K562 (cell line): Measurements from ENCODE around the gene MDC1. TPM values are rescaled to one million over a fixed set of nuclear protein-coding genes. Genes with fewer than 3 reads are reported as not detected.

Experiments
- CREM ChIP-seq: IDR thresholded peaks from 2 replicates; pipeline ENCODE4 v1.6.1; 2014; ENCODE audit warnings: antibody characterized with exemption, low read depth
- E2F1 ChIP-seq: sonication (generic); formaldehyde crosslinking; IDR thresholded peaks from 2 replicates; pipeline ENCODE4 v1.8.1; 2023; ENCODE audit warnings: mild to moderate bottlenecking, missing genetic modification reagents, moderate library complexity
- GATAD2A ChIP-seq: fragments of 450-650 bp; IDR thresholded peaks from 2 replicates; pipeline ENCODE4 v1.6.1; 2017
- HDAC6 ChIP-seq: IDR thresholded peaks from 2 replicates; pipeline ENCODE4 v1.6.1; 2012; ENCODE audit warnings: low read depth, mild to moderate bottlenecking, control low read depth, inconsistent platforms, low read length, moderate library complexity
- HLTF ChIP-seq: fragments of 450-650 bp; IDR thresholded peaks from 2 replicates; pipeline ENCODE4 v1.6.1; 2016
- ID3 ChIP-seq, 2 experiments: fragments of 250-450 bp in 1 of 2; fragments of 450-650 bp in 1 of 2; sonication (Bioruptor Pico) in 1 of 2; IDR thresholded peaks; 2 replicates each; pipeline versions ENCODE4 v1.6.1 to v1.8.0; 2016 to 2021; ENCODE audit warnings: mild to moderate bottlenecking in 2 of 2, moderate library complexity in 2 of 2, missing compliant biosample characterization in 1 of 2, missing genetic modification characterization in 1 of 2
- MYBL2 ChIP-seq, 2 experiments: fragments of 450-650 bp in 1 of 2; sonication (generic) in 1 of 2; formaldehyde crosslinking in 1 of 2; IDR thresholded peaks; 2 replicates each; pipeline versions ENCODE4 v1.6.1 to v1.8.1; 2017 to 2022; ENCODE audit warnings: borderline replicate concordance in 1 of 2, inconsistent platforms in 1 of 2, low read depth in 1 of 2, mild to moderate bottlenecking in 1 of 2, missing genetic modification reagents in 1 of 2, moderate library complexity in 1 of 2
- NEUROD1 ChIP-seq: fragments of 150-350 bp; IDR thresholded peaks from 2 replicates; pipeline ENCODE4 v1.6.1; 2014; ENCODE audit warnings: borderline replicate concordance, low read length, low read depth; ENCODE audit not compliant: partially characterized antibody
- NFATC3 ChIP-seq: fragments of 450-650 bp; IDR thresholded peaks from 2 replicates; pipeline ENCODE4 v1.6.1; 2017; ENCODE audit warnings: mild to moderate bottlenecking
- NFE2L1 ChIP-seq: fragments of 450-650 bp; IDR thresholded peaks from 2 replicates; pipeline ENCODE4 v1.6.1; 2016; ENCODE audit warnings: missing genetic modification characterization, low read depth, mild to moderate bottlenecking, missing compliant biosample characterization, moderate library complexity, borderline replicate concordance
- PHF8 ChIP-seq: fragments of 200-600 bp; sonication (generic); IDR thresholded peaks from 2 replicates; pipeline ENCODE4 v1.6.1; 2012; ENCODE audit warnings: mixed run types, mild to moderate bottlenecking, inconsistent platforms, low read length, moderate library complexity, borderline replicate concordance
- POLR2AphosphoS2 ChIP-seq: IDR thresholded peaks from 2 replicates; pipeline ENCODE4 v1.6.1; 2012; ENCODE audit warnings: low read length, improper control_type of control experiment
- POLR2G ChIP-seq: fragments of 200-400 bp; formaldehyde crosslinking; IDR thresholded peaks from 2 replicates; pipeline ENCODE4 v1.6.1; 2017; ENCODE audit warnings: low read depth, mild to moderate bottlenecking, antibody characterized with exemption, low read length, moderate library complexity
- SMARCA5 ChIP-seq: fragments of 450-650 bp; IDR thresholded peaks from 2 replicates; pipeline ENCODE4 v1.6.1; 2016
- SOX6 ChIP-seq: fragments of 450-650 bp; IDR thresholded peaks from 2 replicates; pipeline ENCODE4 v1.6.1; 2014; ENCODE audit warnings: mild to moderate bottlenecking
- TCF15 ChIP-seq: fragments of 250-450 bp; sonication (Bioruptor Pico); IDR thresholded peaks from 2 replicates; pipeline ENCODE4 v1.8.0; 2022; ENCODE audit warnings: moderate library complexity, mild to moderate bottlenecking, inconsistent platforms
- TFAM ChIP-seq: fragments of 250-450 bp; sonication (Bioruptor Pico); conservative IDR thresholded peaks from 2 replicates; pipeline ENCODE4 v1.5.0; 2021; ENCODE audit warnings: mild to moderate bottlenecking, moderate library complexity
- ZBTB9 ChIP-seq: fragments of 450-650 bp; formaldehyde crosslinking; IDR thresholded peaks from 2 replicates; pipeline ENCODE4 v1.4.0; 2020; ENCODE audit warnings: mild to moderate bottlenecking, moderate library complexity
- ZNF316 ChIP-seq: fragments of 450-650 bp; IDR thresholded peaks from 2 replicates; pipeline ENCODE4 v1.6.1; 2016
- ZNF592 ChIP-seq: fragments of 450-650 bp; IDR thresholded peaks from 2 replicates; pipeline ENCODE4 v1.6.1; 2017; ENCODE audit warnings: antibody characterized with exemption, mild to moderate bottlenecking
- polyA plus RNA-seq, 8 experiments: library from polyadenylated mRNA; depleted of rRNA in 4 of 8; stranded (reverse) in 5 of 8; unstranded in 3 of 8; fragments of >200 nt; fragmentation: Nextera tagmentation in 2 of 8; fragmentation: Illumina TruSeq in 1 of 8; extraction: Ambion mirVana in 2 of 8; extraction: Trizol in 1 of 8; gene quantifications; 2 replicates each; pipeline versions ENCODE4 v1.2.1 to v1.2.3, GENCODE V29; 2011 to 2014; ENCODE audit warnings: inconsistent platforms in 1 of 8, missing spikeins in 1 of 8
- total RNA-seq, 7 experiments: library from RNA; depleted of rRNA in 6 of 7; stranded (reverse); fragments of >200 nt in 6 of 7; fragmentation: Illumina TruSeq in 2 of 7; extraction: Trizol in 2 of 7; gene quantifications; 2 replicates each; pipeline versions ENCODE4 v1.2.1 to v1.2.3, GENCODE V29; 2011 to 2021; ENCODE audit warnings: low replicate concordance in 1 of 7

Gene MDC1
- total and polyA plus RNA-seq, 9 of the 15 experiments (the other 6 are each of a cell fraction or from before 2014, with no cell fraction given) = 8.2 to 114 (median 20.0) TPM

- TF ChIP-seq MYBL2 (IDR thresholded peaks at IDR 0.05; ENCODE audit: low read depth) (no peak), MYBL2 (CRISPR knock-in tag; IDR thresholded peaks at IDR 0.05; ENCODE audit: borderline replicate concordance) (no peak), NFE2L1 (no peak), GATAD2A (no peak), NEUROD1 (no peak), SOX6 (no peak), TFAM (CRISPR knock-in tag) (no peak), TCF15 (CRISPR knock-in tag) (no peak), CREM (no peak), ZBTB9 (CRISPR knock-in tag) (no peak), HLTF (no peak), ZNF316 (no peak), ZNF592 (no peak), NFATC3 (no peak), POLR2G (peak; percentile 62; the same call in 1 of the 2 replicates), HDAC6 (no peak), SMARCA5 (no peak; the same call in 1 of the 2 replicates), E2F1 (CRISPR knock-in tag) (no peak), ID3 (CRISPR knock-in tag; IDR thresholded peaks at IDR 0.05) (no peak), ID3 (tag; IDR thresholded peaks at IDR 0.05) (no peak), POLR2AphosphoS2 (no peak), PHF8 (no peak; the same call in 1 of the 2 replicates)
These were observed 31.7 kb downstream of the MDC1 start (continued) for GRCh38 chr6:30685157-30686008.
